ENCODE results near the gene CHD5. TPM values are rescaled to one million over a fixed set of nuclear protein-coding genes. Genes with fewer than 3 reads are reported as not detected.
A peak's percentile ranks its signal among the peaks of the same experiment; 100 is the strongest.

Gene CHD5
- polyA plus RNA-seq, 3 donors from 2014 or later: 0.12 TPM; not detected in 2

- Mint-ChIP-seq H3K9me3 (peaks cover 0 to 2% (median 0%) of the 10 kb centered on the region in 6 donors), H3K4me1 (peaks cover 0 to 7% of the 10 kb centered on the region in 2 donors), H3K4me3 (peak overlapping the region in 2 of 5 donors; percentile 29 to 38), H3K36me3 (no peaks in the 10 kb centered on the region), H3K27ac (no peak overlapping the region), H3K27me3 (ENCODE audit: low read depth in 3 of 3) (peaks cover 5 to 8% (median 7%) of the 10 kb centered on the region in 3 donors)
- DNase-seq: no peak
Observed at GRCh38 chr1:6209661-6210580, 29.8 kb upstream of the CHD5 start.

- peaks cover 0 to 2% (median 0%) of the 10 kb centered on the region in 6 donors for H3K9me3 Mint-ChIP-seq
- peaks cover 4 to 13% (median 8%) of the 10 kb centered on the region in 3 donors for H3K27me3 Mint-ChIP-seq (ENCODE audit: low read depth in 3 of 3)
- H3K36me3 Mint-ChIP-seq: no peaks in the 10 kb centered on the region
- peak overlapping the region in 3 of 5 donors; percentile 38 to 47 (median 39) for H3K4me3 Mint-ChIP-seq
- no peak overlapping the region for H3K27ac Mint-ChIP-seq
- H3K4me1 Mint-ChIP-seq: peaks cover 0 to 8% of the 10 kb centered on the region in 2 donors
- peak in 2 of 3 donors; percentile 10 to 14 for DNase-seq
Observed at GRCh38 chr1:6208723-6209660, 28.9 kb upstream of the CHD5 start.

GRCh38 chr1:6207921-6208320, 27.8 kb upstream of the CHD5 start:
- peaks cover 0 to 2% (median 0%) of the 10 kb centered on the region in 6 donors for H3K9me3 Mint-ChIP-seq
- peak overlapping the region in 2 of 5 donors; percentile 27 to 54 for H3K4me3 Mint-ChIP-seq
- DNase-seq: no peak
- H3K36me3 Mint-ChIP-seq: no peaks in the 10 kb centered on the region
- peaks cover 0 to 8% of the 10 kb centered on the region in 2 donors for H3K4me1 Mint-ChIP-seq
- peaks cover 4 to 13% (median 8%) of the 10 kb centered on the region in 3 donors for H3K27me3 Mint-ChIP-seq (ENCODE audit: low read depth in 3 of 3)
- H3K27ac Mint-ChIP-seq: no peak overlapping the region

GRCh38 chr1:6207075-6207885, 27.2 kb upstream of the CHD5 start:
- peak overlapping the region in 3 of 5 donors; percentile 27 to 55 (median 54) for H3K4me3 Mint-ChIP-seq
- H3K36me3 Mint-ChIP-seq: no peaks in the 10 kb centered on the region
- H3K27me3 Mint-ChIP-seq (ENCODE audit: low read depth in 3 of 3): peaks cover 4 to 9% (median 8%) of the 10 kb centered on the region in 3 donors
- no peak overlapping the region for H3K27ac Mint-ChIP-seq
- peaks cover 0 to 2% (median 0%) of the 10 kb centered on the region in 6 donors for H3K9me3 Mint-ChIP-seq
- H3K4me1 Mint-ChIP-seq: peaks cover 0 to 8% of the 10 kb centered on the region in 2 donors
- DNase-seq: no peak

- Mint-ChIP-seq H3K27ac (no peak overlapping the region), H3K9me3 (peaks cover 0 to 2% (median 0%) of the 10 kb centered on the region in 6 donors), H3K27me3 (ENCODE audit: low read depth in 3 of 3) (peaks cover 6 to 9% (median 8%) of the 10 kb centered on the region in 3 donors), H3K36me3 (no peaks in the 10 kb centered on the region), H3K4me1 (peaks cover 0 to 8% of the 10 kb centered on the region in 2 donors), H3K4me3 (peak overlapping the region in 3 of 5 donors; percentile 20 to 56 (median 21))
- DNase-seq: no peak
Observed at GRCh38 chr1:6206520-6206855, 26.4 kb upstream of the CHD5 start.

- Mint-ChIP-seq H3K4me3 (peak within 1 kb of the TSS in 4 of 5 donors; percentile 56 to 80 (median 58)), H3K9me3 (peaks cover 0 to 2% (median 0%) of the 10 kb centered on the region in 6 donors), H3K27me3 (ENCODE audit: low read depth in 3 of 3) (peaks cover 6 to 10% (median 9%) of the 10 kb centered on the region in 3 donors), H3K4me1 (peaks cover 3 to 11% of the 10 kb centered on the region in 2 donors), H3K27ac (no peak within 1 kb of the TSS), H3K36me3 (no peaks in the 10 kb centered on the region)
- peak in 2 of 3 donors; percentile 15 to 20 for DNase-seq
Observed at GRCh38 chr1:6205849-6206519, 25.9 kb upstream of the CHD5 start, which contains the start of gene RNF207. TSS of gene RNF207 (plus strand) at chr1:6206119. CDS start at chr1:6206536, 417 bp downstream.

- DNase-seq: no peak
- H3K4me3 Mint-ChIP-seq: peak overlapping the region in 2 of 5 donors; percentile 25 to 26
- H3K36me3 Mint-ChIP-seq: peaks cover 0 to 3% (median 0%) of the 10 kb centered on the region in 3 donors
- H3K9me3 Mint-ChIP-seq: no peaks in the 10 kb centered on the region
- peaks cover 6 to 13% (median 9%) of the 10 kb centered on the region in 3 donors for H3K27me3 Mint-ChIP-seq (ENCODE audit: low read depth in 3 of 3)
- peak overlapping the region in 1 of 6 donors; percentile 52 for H3K27ac Mint-ChIP-seq
- H3K4me1 Mint-ChIP-seq: peaks cover 36 to 41% of the 10 kb centered on the region in 2 donors
Observed at GRCh38 chr1:6202256-6202655, 22.1 kb upstream of the CHD5 start.

GRCh38 chr1:6200188-6200809, 20.2 kb upstream of the CHD5 start:
- Mint-ChIP-seq H3K4me1 (peaks cover 47 to 51% of the 10 kb centered on the region in 2 donors), H3K36me3 (peaks cover 4 to 12% (median 9%) of the 10 kb centered on the region in 3 donors), H3K9me3 (no peaks in the 10 kb centered on the region), H3K27ac (peak overlapping the region; percentile 89 to 97 (median 95)), H3K27me3 (ENCODE audit: low read depth in 3 of 3) (peaks cover 6 to 11% (median 8%) of the 10 kb centered on the region in 3 donors), H3K4me3 (peak overlapping the region; percentile 87 to 99 (median 97))
- no peak for DNase-seq

- peak within 1 kb of the TSS; percentile 87 to 99 (median 97) for H3K4me3 Mint-ChIP-seq
- H3K9me3 Mint-ChIP-seq: no peaks in the 10 kb centered on the region
- peak within 1 kb of the TSS; percentile 89 to 97 (median 95) for H3K27ac Mint-ChIP-seq
- peaks cover 4 to 8% (median 5%) of the 10 kb centered on the region in 3 donors for H3K27me3 Mint-ChIP-seq (ENCODE audit: low read depth in 3 of 3)
- peaks cover 45 to 51% of the 10 kb centered on the region in 2 donors for H3K4me1 Mint-ChIP-seq
- peak; percentile 93 to 94 (median 94) for DNase-seq
- peaks cover 4 to 12% (median 9%) of the 10 kb centered on the region in 3 donors for H3K36me3 Mint-ChIP-seq
Observed at GRCh38 chr1:6199298-6200187, 19.4 kb upstream of the CHD5 start, which contains the start of gene RPL22. TSS of gene RPL22 (minus strand) at chr1:6199595. CDS start at chr1:6199573, 22 bp downstream.

- H3K9me3 Mint-ChIP-seq: no peaks in the 10 kb centered on the region
- H3K4me1 Mint-ChIP-seq: peaks cover 45 to 51% of the 10 kb centered on the region in 2 donors
- no peak for DNase-seq
- peaks cover 2 to 8% (median 4%) of the 10 kb centered on the region in 3 donors for H3K27me3 Mint-ChIP-seq (ENCODE audit: low read depth in 3 of 3)
- H3K36me3 Mint-ChIP-seq: peaks cover 4 to 16% (median 9%) of the 10 kb centered on the region in 3 donors
- peak overlapping the region; percentile 87 to 99 (median 97) for H3K4me3 Mint-ChIP-seq
- peak overlapping the region; percentile 67 to 96 (median 86) for H3K27ac Mint-ChIP-seq
Observed at GRCh38 chr1:6198646-6199297, 18.7 kb upstream of the CHD5 start.

All from immature natural killer cell (primary cell).